ENCODE measurements around the gene MYMX. TPM values are rescaled to one million over a fixed set of nuclear protein-coding genes. Genes with fewer than 3 reads are reported as not detected.
"Not testable (repeated sequence)": the region's sequence is repeated elsewhere in the genome, so short reads cannot be mapped to it uniquely, and the experiment has no call there.

The MYMX gene
- total and polyA plus RNA-seq, 2 of the 13 experiments (the other 11 are each of a cell fraction or from before 2014, with no cell fraction given) = not detected

GRCh38 chr6:44183783-44184182 is 32.9 kb upstream of the MYMX start:
- in situ Hi-C loops (cut with HindIII; ENCODE audit: extremely low pct_ligation_motif_present, low pct_unique_long_range_greater_than_20kb) (no loop called here), intact Hi-C loops (cut with micrococcal nuclease; ENCODE audit: unreplicated experiment) (no loop called here)
- Histone ChIP-seq H3K9me3 (ENCODE audit: low read length) (no peaks in the 10 kb centered on the region), H3K27me3 (ENCODE audit: control insufficient read depth in 1 of 2, insufficient read depth in 2 of 2, low read length in 2 of 2) (peaks cover 0 to 4% of the 10 kb centered on the region in 2 experiments; a peak in 3 of 5 replicates), H3K36me3 (replicated peaks in 1 of 2; ENCODE audit: control insufficient read depth in 1 of 2, insufficient read depth in 2 of 2, low read length in 2 of 2) (no peaks in the 10 kb centered on the region), H3K4me1 (ENCODE audit: insufficient read depth, low read length) (peaks cover 63% of the 10 kb centered on the region), H3K4me3 (replicated peaks in 1 of 3; ENCODE audit: insufficient read depth in 1 of 3, low read depth in 2 of 3, low read length in 3 of 3) (no peak overlapping the region), H3K79me2 (ENCODE audit: insufficient read depth, low read length) (no peaks in the 10 kb centered on the region), H3K27ac (ENCODE audit: extremely low read length, insufficient read depth, low read length) (no peak overlapping the region), H4K20me1 (ENCODE audit: insufficient read depth, low read length) (no peaks in the 10 kb centered on the region), H3K9ac (ENCODE audit: insufficient read depth, low read depth, low read length) (no peak overlapping the region), H3K4me2 (ENCODE audit: low read depth, low read length) (no peak overlapping the region), H2AFZ (ENCODE audit: low read length) (no peak overlapping the region)
- BruUV-seq (replicated peaks) = no TSS peak
- ChIA-PET CTCF (ENCODE audit: low intra/inter-chr PET ratio, low total read pairs) (no interaction called here), POLR2A (interaction anchor here (1.2 to 1.7 kb wide), 2 partner anchors 9 to 62 kb away, joined by 3 to 4 read pairs; partner anchors contain the start of gene HSP90AB1)
- no peak for FAIRE-seq
- TF ChIP-seq AHR (CRISPR knock-in tag; IDR thresholded peaks at IDR 0.05) (no peak), MYNN (CRISPR knock-in tag; IDR thresholded peaks at IDR 0.05; ENCODE audit: low read depth) (no peak), BCL3 (CRISPR knock-in tag; IDR thresholded peaks at IDR 0.05) (no peak), ZNF839 (CRISPR knock-in tag; IDR thresholded peaks at IDR 0.05; ENCODE audit: borderline replicate concordance) (no peak), ZNF792 (CRISPR knock-in tag; IDR thresholded peaks at IDR 0.05) (no peak), IKZF1 (IDR thresholded peaks at IDR 0.05) (no peak), ZNF605 (CRISPR knock-in tag; IDR thresholded peaks at IDR 0.05) (no peak), SRY (CRISPR knock-in tag; IDR thresholded peaks at IDR 0.05) (no peak), SATB2 (CRISPR knock-in tag; IDR thresholded peaks at IDR 0.05) (no peak), PLRG1 (conservative IDR thresholded peaks at IDR 0.05) (no peak), ZSCAN31 (CRISPR knock-in tag; IDR thresholded peaks at IDR 0.05; ENCODE audit: low read depth) (no peak), SOX13 (IDR thresholded peaks at IDR 0.05) (no peak), SOX13 (CRISPR knock-in tag; conservative IDR thresholded peaks at IDR 0.05 in 1 of 2, IDR thresholded peaks at IDR 0.05 in 1 of 2) (no peak), ZNF501 (CRISPR knock-in tag; IDR thresholded peaks at IDR 0.05) (no peak), TCF7L2 (IDR thresholded peaks at IDR 0.05; ENCODE audit: low read depth, low read length) (no peak)
- TF ChIP-seq, protein P1, sequence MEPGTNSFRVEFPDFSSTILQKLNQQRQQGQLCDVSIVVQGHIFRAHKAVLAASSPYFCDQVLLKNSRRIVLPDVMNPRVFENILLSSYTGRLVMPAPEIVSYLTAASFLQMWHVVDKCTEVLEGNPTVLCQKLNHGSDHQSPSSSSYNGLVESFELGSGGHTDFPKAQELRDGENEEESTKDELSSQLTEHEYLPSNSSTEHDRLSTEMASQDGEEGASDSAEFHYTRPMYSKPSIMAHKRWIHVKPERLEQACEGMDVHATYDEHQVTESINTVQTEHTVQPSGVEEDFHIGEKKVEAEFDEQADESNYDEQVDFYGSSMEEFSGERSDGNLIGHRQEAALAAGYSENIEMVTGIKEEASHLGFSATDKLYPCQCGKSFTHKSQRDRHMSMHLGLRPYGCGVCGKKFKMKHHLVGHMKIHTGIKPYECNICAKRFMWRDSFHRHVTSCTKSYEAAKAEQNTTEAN (CRISPR knock-in tag; conservative IDR thresholded peaks at IDR 0.05) = no peak
- WGBS (ENCODE audit: low lambda C conversion rate) = 22% methylated on average over 6 of the region's 9 CpGs
- no peak for DNase-seq (ENCODE audit: low spot score)
- peak; percentile 27; the same call in 2 of the 3 replicates for ATAC-seq

GRCh38 chr6:44185356-44185755 is 31.4 kb upstream of the MYMX start:
- POLR2A ChIA-PET = interaction anchor here (1.3 to 2.3 kb wide), 2 partner anchors 34 to 61 kb away, joined by 6 to 10 read pairs; partner anchors contain the start of gene HSP90AB1
- CTCF ChIA-PET (ENCODE audit: low intra/inter-chr PET ratio, low total read pairs) = not testable (repeated sequence)

More at GRCh38 chr6:44185356-44185755, 31.4 kb upstream of the MYMX start:
- H3K27me3 ChIP-seq (ENCODE audit: control insufficient read depth in 1 of 2, insufficient read depth in 2 of 2, low read length in 2 of 2); H3K36me3 ChIP-seq (replicated peaks in 1 of 2; ENCODE audit: control insufficient read depth in 1 of 2, insufficient read depth in 2 of 2, low read length in 2 of 2); ATAC-seq; FAIRE-seq; BruUV-seq (replicated peaks); H4K20me1 ChIP-seq (ENCODE audit: insufficient read depth, low read length); H3K9ac ChIP-seq (ENCODE audit: insufficient read depth, low read depth, low read length); H3K79me2 ChIP-seq (ENCODE audit: insufficient read depth, low read length); DNase-seq (ENCODE audit: low spot score); intact Hi-C loops (cut with micrococcal nuclease; ENCODE audit: unreplicated experiment); in situ Hi-C loops (cut with HindIII; ENCODE audit: extremely low pct_ligation_motif_present, low pct_unique_long_range_greater_than_20kb); H3K4me2 ChIP-seq (ENCODE audit: low read depth, low read length); H2AFZ ChIP-seq (ENCODE audit: low read length); H3K9me3 ChIP-seq (ENCODE audit: low read length); H3K4me3 ChIP-seq (replicated peaks in 1 of 3; ENCODE audit: insufficient read depth in 1 of 3, low read depth in 2 of 3, low read length in 3 of 3); H3K27ac ChIP-seq (ENCODE audit: extremely low read length, insufficient read depth, low read length): not testable (repeated sequence)
- H3K4me1 ChIP-seq (ENCODE audit: insufficient read depth, low read length) = peaks cover 59% of the 10 kb centered on the region
- 63% methylated on average over 7 of the region's 7 CpGs for WGBS (ENCODE audit: low lambda C conversion rate)
